ENCODE measurements around the gene SCAMP4. TPM values are rescaled to one million over a fixed set of nuclear protein-coding genes. Genes with fewer than 3 reads are reported as not detected.

Gene SCAMP4
- total RNA-seq, 1 experiment from 2014 or later, result 69.0 TPM

DNA sequence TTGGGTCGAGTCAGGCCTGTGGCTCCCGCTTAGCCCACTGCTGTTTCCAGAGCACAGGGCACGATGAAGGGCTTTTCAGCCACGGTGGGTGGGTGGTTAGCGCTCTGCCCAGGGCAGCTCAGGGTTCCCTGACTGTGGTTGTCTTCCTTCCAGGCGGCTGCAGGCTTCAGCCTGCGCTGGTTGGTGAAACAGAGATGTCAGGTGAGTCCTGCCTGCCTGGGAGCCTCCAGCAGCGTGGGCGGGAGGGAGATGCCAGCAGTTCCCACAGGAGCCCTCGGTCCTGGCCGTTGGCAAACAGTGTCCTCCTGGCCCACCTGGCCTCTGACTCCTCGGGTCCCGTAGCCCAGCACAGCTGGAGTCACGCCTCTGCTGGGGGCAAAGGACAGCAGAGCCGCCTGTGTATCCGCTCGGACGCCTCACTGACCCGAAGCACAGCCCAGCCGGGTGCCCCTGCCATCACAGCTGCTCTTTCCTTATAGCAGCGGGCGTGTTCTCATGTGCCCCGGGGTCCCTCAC, 9.7 kb downstream of the SCAMP4 start:
- Histone ChIP-seq H2BK15ac (ENCODE audit: low read depth, low read length) (no peak overlapping the region), H2AFZ (ENCODE audit: low read length) (no peak overlapping the region)
- no peaks in the 10 kb centered on the region for H3K27me3 Mint-ChIP-seq (ENCODE audit: low read depth)

More for the DNA sequence above, 9.7 kb downstream of the SCAMP4 start:
- Histone ChIP-seq H3K14ac (ENCODE audit: insufficient read depth, low read length) (no peak overlapping the region), H3K79me2 (ENCODE audit: insufficient read depth, low read length) (peaks cover 5% of the 10 kb centered on the region; the same call in 1 of the 2 replicates), H3K9ac (ENCODE audit: extremely low read depth, insufficient read length, low read length) (no peak overlapping the region), H4K20me1 (ENCODE audit: control insufficient read depth, insufficient read depth, insufficient read length) (no peaks in the 10 kb centered on the region), H3K56ac (ENCODE audit: insufficient read length, low read depth, low read length) (no peak overlapping the region), H2BK20ac (ENCODE audit: low read depth, low read length, poor library complexity, severe bottlenecking) (no peak overlapping the region), H3K4me2 (ENCODE audit: insufficient read depth, insufficient read length, low read length) (no peak overlapping the region), H3T11ph (ENCODE audit: low read length) (no peak overlapping the region), H2BK12ac (ENCODE audit: insufficient read length, low read depth, low read length) (no peak overlapping the region), H2AK5ac (ENCODE audit: insufficient read length, low read length) (no peak overlapping the region), H4K91ac (ENCODE audit: insufficient read length, low read depth, low read length) (no peak overlapping the region), H3K18ac (ENCODE audit: insufficient read length, low read depth, low read length) (no peak overlapping the region), H3K23ac (ENCODE audit: insufficient read length, low read depth, low read length) (no peak overlapping the region), H3K79me1 (ENCODE audit: insufficient read depth, low read depth, low read length, poor library complexity, severe bottlenecking) (peaks cover 4% of the 10 kb centered on the region), H3K27me3 (ENCODE audit: insufficient read depth, low read length) (no peaks in the 10 kb centered on the region), H3K4ac (ENCODE audit: low read depth, low read length) (no peak overlapping the region), H3K27ac (ENCODE audit: insufficient read length, low read depth, low read length) (no peak overlapping the region), H3K23me2 (ENCODE audit: insufficient read length, low read depth, low read length, poor library complexity, severe bottlenecking) (no peaks in the 10 kb centered on the region), H3K4me1 (ENCODE audit: insufficient read depth, low read length) (no peaks in the 10 kb centered on the region), H4K5ac (ENCODE audit: insufficient read length, low read depth, low read length) (no peak overlapping the region), H3K9me3 (ENCODE audit: control insufficient read depth, low read depth, low read length) (no peaks in the 10 kb centered on the region), H2BK120ac (ENCODE audit: low read depth, low read length, poor library complexity, severe bottlenecking) (no peak overlapping the region), H4K8ac (replicated peaks; ENCODE audit: insufficient read length, low read depth, low read length) (no peak overlapping the region), H2BK5ac (ENCODE audit: insufficient read length, low read length) (no peak overlapping the region)
- peaks cover 6 to 40% (median 34%) of the 10 kb centered on the region in 3 experiments for H3K36me3 Mint-ChIP-seq (ENCODE audit: insufficient read depth in 1 of 3, low read depth in 3 of 3)
- TF ChIP-seq, protein P1, sequence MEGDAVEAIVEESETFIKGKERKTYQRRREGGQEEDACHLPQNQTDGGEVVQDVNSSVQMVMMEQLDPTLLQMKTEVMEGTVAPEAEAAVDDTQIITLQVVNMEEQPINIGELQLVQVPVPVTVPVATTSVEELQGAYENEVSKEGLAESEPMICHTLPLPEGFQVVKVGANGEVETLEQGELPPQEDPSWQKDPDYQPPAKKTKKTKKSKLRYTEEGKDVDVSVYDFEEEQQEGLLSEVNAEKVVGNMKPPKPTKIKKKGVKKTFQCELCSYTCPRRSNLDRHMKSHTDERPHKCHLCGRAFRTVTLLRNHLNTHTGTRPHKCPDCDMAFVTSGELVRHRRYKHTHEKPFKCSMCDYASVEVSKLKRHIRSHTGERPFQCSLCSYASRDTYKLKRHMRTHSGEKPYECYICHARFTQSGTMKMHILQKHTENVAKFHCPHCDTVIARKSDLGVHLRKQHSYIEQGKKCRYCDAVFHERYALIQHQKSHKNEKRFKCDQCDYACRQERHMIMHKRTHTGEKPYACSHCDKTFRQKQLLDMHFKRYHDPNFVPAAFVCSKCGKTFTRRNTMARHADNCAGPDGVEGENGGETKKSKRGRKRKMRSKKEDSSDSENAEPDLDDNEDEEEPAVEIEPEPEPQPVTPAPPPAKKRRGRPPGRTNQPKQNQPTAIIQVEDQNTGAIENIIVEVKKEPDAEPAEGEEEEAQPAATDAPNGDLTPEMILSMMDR (conservative IDR thresholded peaks at IDR 0.05), result no peak
- no peaks in the 10 kb centered on the region for H3K9me3 Mint-ChIP-seq
- H3K27ac Mint-ChIP-seq, result peak overlapping the region in 1 of 3 experiments; percentile 40; a peak in 1 of 7 replicates
- H3K4me3 Mint-ChIP-seq, result no peak overlapping the region
- no peak for DNase-seq
- no CpG with 5 or more reads among the region's 23 CpGs for WGBS (ENCODE audit: extremely low coverage, insufficient read length, low lambda C conversion rate)
- no peaks in the 10 kb centered on the region for H3K4me1 Mint-ChIP-seq

All from H9 (cell line).